PC-3 (cell line): ENCODE measurements around the gene HOXB1. TPM values are rescaled to one million over a fixed set of nuclear protein-coding genes. Genes with fewer than 3 reads are reported as not detected.
A peak's percentile ranks its signal among the peaks of the same experiment; 100 is the strongest.

Experiments used
- ATAC-seq: fragments of 200-7000 bp; cut with Tn5 transposase; 2 replicates; pipeline ENCODE4 v1.9.1; 2020; ENCODE audit warnings: mild to moderate bottlenecking, moderate library complexity
- BruUV-seq: library from RNA; stranded (reverse); fragments of 400-500 nt; replicated peaks from 2 replicates; lab custom pipeline; 2021; lab: Mats Ljungman, UMichigan
- CTCF ChIA-PET: fragments of 300-600 bp; sonication (Branson Sonifier 250); formaldehyde crosslinking; loops from one replicate; lab custom pipeline; 2022; ENCODE audit warnings: antibody characterized with exemption; lab: Charles Lee
- POLR2A ChIA-PET: fragments of 300-600 bp; sonication (Branson Sonifier 250); formaldehyde crosslinking; loops from one replicate; lab custom pipeline; 2022; ENCODE audit warnings: antibody characterized with exemption; ENCODE audit not compliant: unreplicated experiment; lab: Charles Lee
- DNase-seq: peaks from one replicate; pipeline ENCODE4 v3.0.0-alpha.2; 2015
- H2AFZ ChIP-seq: fragments of 300-600 bp; sonication (generic); 2 replicates; pipeline ENCODE4 v1.6.0; 2016; ENCODE audit warnings: antibody characterized with exemption, low read length
- H3F3A ChIP-seq: fragments of 300-600 bp; sonication (generic); one replicate; pipeline ENCODE4 v1.6.0; 2017; ENCODE audit warnings: antibody characterized with exemption, low read length, control low read depth, mild to moderate bottlenecking; ENCODE audit not compliant: unreplicated experiment
- H3K27ac ChIP-seq: fragments of 300-600 bp; sonication (generic); 2 replicates; pipeline ENCODE4 v1.5.1; 2016; ENCODE audit warnings: mild to moderate bottlenecking, low read length
- H3K27me3 ChIP-seq: fragments of 300-600 bp; sonication (generic); 2 replicates; pipeline ENCODE4 v1.6.1; 2016; ENCODE audit warnings: low read length, mixed read lengths
- H3K36me3 ChIP-seq: fragments of 300-600 bp; sonication (generic); 2 replicates; pipeline ENCODE4 v1.6.1; 2016; ENCODE audit warnings: low read depth, mixed run types, low read length, mixed read lengths
- H3K4me1 ChIP-seq: fragments of 300-600 bp; sonication (generic); 2 replicates; pipeline ENCODE4 v1.5.1; 2016; ENCODE audit warnings: low read length; ENCODE audit not compliant: insufficient read depth
- H3K4me2 ChIP-seq: fragments of 300-600 bp; sonication (generic); 2 replicates; pipeline ENCODE4 v1.6.0; 2016; ENCODE audit warnings: low read length
- H3K4me3 ChIP-seq: fragments of 300-600 bp; sonication (generic); 2 replicates; pipeline ENCODE4 v1.5.1; 2016; ENCODE audit warnings: mild to moderate bottlenecking, low read length, mixed read lengths
- H3K79me2 ChIP-seq: fragments of 300-600 bp; sonication (generic); 2 replicates; pipeline ENCODE4 v1.6.1; 2017; ENCODE audit warnings: low read length, mixed read lengths
- H3K9ac ChIP-seq: fragments of 300-600 bp; sonication (generic); 2 replicates; pipeline ENCODE4 v1.6.0; 2016; ENCODE audit warnings: mild to moderate bottlenecking, low read length
- H3K9me2 ChIP-seq: fragments of 300-600 bp; sonication (generic); replicated peaks from 2 replicates; pipeline ENCODE4 v1.6.1; 2016; ENCODE audit warnings: mixed run types, low read length, mixed read lengths
- H3K9me3 ChIP-seq: fragments of 300-600 bp; sonication (generic); 2 replicates; pipeline ENCODE4 v1.6.1; 2016; ENCODE audit warnings: low read length, mixed read lengths
- H4K20me1 ChIP-seq: fragments of 300-600 bp; sonication (generic); 2 replicates; pipeline ENCODE4 v1.6.1; 2016; ENCODE audit warnings: low read length, mixed read lengths
- CTCF ChIP-seq: fragments of 300-600 bp; sonication (generic); conservative IDR thresholded peaks from 2 replicates; pipeline ENCODE4 v1.5.1; 2017; ENCODE audit warnings: antibody characterized with exemption, low read depth, mild to moderate bottlenecking, low read length
- EZH2 ChIP-seq: fragments of 300-600 bp; sonication (generic); IDR thresholded peaks from one replicate; pipeline ENCODE4 v1.6.1; 2017; ENCODE audit warnings: antibody characterized with exemption, mild to moderate bottlenecking, low read length; ENCODE audit not compliant: unreplicated experiment
- EZH2phosphoT487 ChIP-seq: fragments of 300-600 bp; sonication (generic); IDR thresholded peaks from 2 replicates; pipeline ENCODE4 v1.6.1; 2018; ENCODE audit warnings: mild to moderate bottlenecking, antibody characterized with exemption, low read length, borderline replicate concordance
- intact Hi-C: fragments of 100-400 bp; cut with micrococcal nuclease; formaldehyde crosslinking; loops from 2 replicates; pipeline ENCODE4 v1.9.0; 2023
- total RNA-seq: library from RNA; depleted of rRNA; stranded (reverse); fragments of >200 nt; gene quantifications from 2 replicates; pipeline ENCODE4 v1.2.3, GENCODE V29; 2014

The HOXB1 gene
- total RNA-seq, 1 experiment from 2014 or later: not detected

GRCh38 chr17:48543854-48544348 is 13.1 kb upstream of the HOXB1 start:
- POLR2A ChIA-PET: no interaction called here
- Histone ChIP-seq H3K4me3 (peak overlapping the region; percentile 63), H3K4me1 (no peaks in the 10 kb centered on the region), H3K79me2 (no peaks in the 10 kb centered on the region), H3K9me3 (no peaks in the 10 kb centered on the region), H3K9me2 (no peaks in the 10 kb centered on the region), H3F3A (no peaks in the 10 kb centered on the region), H3K27ac (no peak overlapping the region), H2AFZ (peak overlapping the region; percentile 81; the same call in 1 of the 2 replicates), H3K27me3 (no peaks in the 10 kb centered on the region), H3K9ac (no peak overlapping the region), H4K20me1 (no peaks in the 10 kb centered on the region), H3K4me2 (peak overlapping the region; percentile 76), H3K36me3 (no peaks in the 10 kb centered on the region)
- intact Hi-C loops: no loop called here
- peak; percentile 19 for ATAC-seq
- no peak for TF ChIP-seq EZH2
- TF ChIP-seq CTCF: no peak
- no peak for TF ChIP-seq EZH2phosphoT487
- DNase-seq: no peak
- CTCF ChIA-PET: no interaction called here
- BruUV-seq: TSS peak; percentile 15

- Histone ChIP-seq H3K4me3 (peak overlapping the region; percentile 63), H3K36me3 (no peaks in the 10 kb centered on the region), H3K9ac (peak overlapping the region; percentile 29), H3K4me2 (peak overlapping the region; percentile 76), H3F3A (no peaks in the 10 kb centered on the region), H4K20me1 (no peaks in the 10 kb centered on the region), H3K79me2 (no peaks in the 10 kb centered on the region), H3K27ac (no peak overlapping the region), H3K4me1 (no peaks in the 10 kb centered on the region), H3K9me3 (no peaks in the 10 kb centered on the region), H3K9me2 (no peaks in the 10 kb centered on the region), H3K27me3 (no peaks in the 10 kb centered on the region), H2AFZ (peak overlapping the region; percentile 81)
- intact Hi-C loops: no loop called here
- POLR2A ChIA-PET: no interaction called here
- peak; percentile 45 for DNase-seq
- CTCF ChIA-PET: no interaction called here
- BruUV-seq: no TSS peak
- ATAC-seq: peak; percentile 75
- no peak for TF ChIP-seq EZH2
- 0 out of 2 replicates have a peak, but pooled peaks have one; percentile 11 for TF ChIP-seq CTCF
- no peak for TF ChIP-seq EZH2phosphoT487
Observed at GRCh38 chr17:48543107-48543853, 12.5 kb upstream of the HOXB1 start.

- CTCF ChIA-PET: no interaction called here
Observed at GRCh38 chr17:48542698-48543106, 11.9 kb upstream of the HOXB1 start.

More at GRCh38 chr17:48542698-48543106, 11.9 kb upstream of the HOXB1 start:
- Histone ChIP-seq H3K79me2 (no peaks in the 10 kb centered on the region), H3K9me2 (no peaks in the 10 kb centered on the region), H3K4me2 (peak overlapping the region; percentile 76), H3K4me3 (peak overlapping the region; percentile 63), H3K9ac (peak overlapping the region; percentile 29), H3K9me3 (no peaks in the 10 kb centered on the region), H3K27me3 (no peaks in the 10 kb centered on the region), H3K27ac (no peak overlapping the region), H3K36me3 (no peaks in the 10 kb centered on the region), H3K4me1 (no peaks in the 10 kb centered on the region), H3F3A (no peaks in the 10 kb centered on the region), H4K20me1 (no peaks in the 10 kb centered on the region), H2AFZ (peak overlapping the region; percentile 81)
- BruUV-seq: TSS peak; percentile 62
- POLR2A ChIA-PET: no interaction called here
- DNase-seq (no peak), ATAC-seq (no peak)
- intact Hi-C loops: no loop called here
- TF ChIP-seq EZH2phosphoT487: no peak
